Left lung (tissue), 10 donors: ENCODE measurements around the gene HMGCL. TPM values are rescaled to one million over a fixed set of nuclear protein-coding genes. Genes with fewer than 3 reads are reported as not detected.
"Not testable (repeated sequence)": the region's sequence is repeated elsewhere in the genome, so short reads cannot be mapped to it uniquely, and the experiment has no call there.

ENCODE experiments used
- ATAC-seq: fragments of 200-7000 bp; cut with Tn5 transposase; one replicate; pipeline ENCODE4 v1.9.1; 2020; ENCODE audit warnings: moderate library complexity
- DNase-seq, 4 donors: peaks; one replicate each; pipeline ENCODE4 v3.0.0-alpha.2; 2013 to 2020
- H3K27ac ChIP-seq, 2 donors: fragments of 200-600 bp; sonication (generic) in 1 of 2; one replicate each; pipeline versions ENCODE4 v1.5.0 to v1.8.0; 2020 to 2021
- H3K27me3 ChIP-seq, 2 donors: fragments of 200-600 bp; sonication (generic) in 1 of 2; one replicate each; pipeline versions ENCODE4 v1.5.0 to v1.8.0; 2020 to 2021
- H3K36me3 ChIP-seq, 2 donors: fragments of 200-600 bp; sonication (generic) in 1 of 2; one replicate each; pipeline versions ENCODE4 v1.5.0 to v1.8.0; 2020 to 2021
- H3K4me1 ChIP-seq, 2 donors: fragments of 200-600 bp; one replicate each; pipeline ENCODE4 v1.8.0; 2021
- H3K4me3 ChIP-seq, 2 donors: fragments of 200-600 bp; sonication (generic) in 1 of 2; one replicate each; pipeline versions ENCODE4 v1.5.0 to v1.8.0; 2020 to 2021; ENCODE audit warnings: mild to moderate bottlenecking in 1 of 2
- H3K9me3 ChIP-seq, 2 donors: fragments of 200-600 bp; sonication (generic) in 1 of 2; one replicate each; pipeline versions ENCODE4 v1.5.0 to v1.8.0; 2020 to 2021
- CTCF ChIP-seq, 2 donors: fragments of 200-600 bp; sonication (generic) in 1 of 2; IDR thresholded peaks; one replicate each; pipeline versions ENCODE4 v1.5.0 to v1.8.0; 2021; ENCODE audit warnings: antibody characterized with exemption in 2 of 2
- intact Hi-C, 2 donors: fragments of 100-400 bp; cut with DNase I; formaldehyde crosslinking; loops; one replicate each; pipeline versions ENCODE4 v1.11.2 to v1.14.2; 2022
- polyA plus RNA-seq, 6 donors: library from polyadenylated mRNA; unstranded; fragments of 120-200 nt; gene quantifications; one replicate each; pipeline ENCODE4 v1.2.1, GENCODE V29; 2013; ENCODE audit not compliant: insufficient read length in 6 of 6
- total RNA-seq, 2 donors: library from RNA; stranded (reverse); fragmentation: NEBNext Ultra II Directional; extraction: Animal tissue kit (Norgen Biotek cat#: 25700); gene quantifications; one replicate each; pipeline ENCODE4 v1.2.1, GENCODE V29; 2021
- donor health status: DM: no; HTN: yes; CAD: no.
- donor health status: DM: no; HTN: no; CAD: no.

The HMGCL gene
- total and polyA plus RNA-seq, 8 donors: 32.3 to 51.3 (median 34.8) TPM

GRCh38 chr1:23784846-23785245 is 40.4 kb downstream of the HMGCL start:
- Histone ChIP-seq H3K27ac (peak overlapping the region in 1 of 2 donors; percentile 13), H3K4me1 (peaks cover 2 to 14% of the 10 kb centered on the region in 2 donors), H3K4me3 (no peak overlapping the region), H3K9me3 (no peaks in the 10 kb centered on the region), H3K36me3 (peaks cover 0 to 69% of the 10 kb centered on the region in 2 donors), H3K27me3 (no peaks in the 10 kb centered on the region)
- ATAC-seq (no peak), DNase-seq (no peak)
- no peak for TF ChIP-seq CTCF (IDR thresholded peaks at IDR 0.05)
- intact Hi-C loops: no loop called here

GRCh38 chr1:23783141-23783540 is 42.1 kb downstream of the HMGCL start:
- DNase-seq, H3K27me3 ChIP-seq, intact Hi-C loops, H3K27ac ChIP-seq, H3K4me3 ChIP-seq, ATAC-seq, H3K9me3 ChIP-seq: not testable (repeated sequence)
- peaks cover 0 to 63% of the 10 kb centered on the region in 2 donors for H3K36me3 ChIP-seq
- peaks cover 12 to 26% of the 10 kb centered on the region in 2 donors for H3K4me1 ChIP-seq

- no peak for DNase-seq
- H3K27me3 ChIP-seq: no peaks in the 10 kb centered on the region
- H3K36me3 ChIP-seq: peaks cover 0 to 31% of the 10 kb centered on the region in 2 donors
- H3K9me3 ChIP-seq: no peaks in the 10 kb centered on the region
- no peak for TF ChIP-seq CTCF (IDR thresholded peaks at IDR 0.05)
- H3K27ac ChIP-seq: peak overlapping the region in 1 of 2 donors; percentile 46
- no peak for ATAC-seq
- H3K4me3 ChIP-seq: peak overlapping the region in 1 of 2 donors; percentile 69
- intact Hi-C loops: no loop called here
- H3K4me1 ChIP-seq: peaks cover 15 to 38% of the 10 kb centered on the region in 2 donors
Measured at GRCh38 chr1:23779826-23780371, 45.3 kb downstream of the HMGCL start.

- H3K27ac ChIP-seq: peak within 1 kb of the TSS; percentile 83 to 86
- H3K4me3 ChIP-seq: peak within 1 kb of the TSS; percentile 69 to 86
- intact Hi-C loops: no loop called here
- no peak for TF ChIP-seq CTCF (IDR thresholded peaks at IDR 0.05)
- H3K4me1 ChIP-seq: peaks cover 15 to 38% of the 10 kb centered on the region in 2 donors
- H3K36me3 ChIP-seq: peaks cover 0 to 15% of the 10 kb centered on the region in 2 donors
- ATAC-seq (peak; percentile 86), DNase-seq (peak; percentile 84 to 92 (median 88))
- no peaks in the 10 kb centered on the region for H3K27me3 ChIP-seq
- no peaks in the 10 kb centered on the region for H3K9me3 ChIP-seq
Measured at GRCh38 chr1:23777979-23778814, 47.0 kb downstream of the HMGCL start, which contains the start of gene PITHD1. Gene PITHD1 (plus strand): TSS chr1:23778418. CDS start chr1:23778516, 98 bp downstream.

GRCh38 chr1:23776217-23776616 is 49.0 kb downstream of the HMGCL start:
- no peak overlapping the region for H3K27ac ChIP-seq
- TF ChIP-seq CTCF (IDR thresholded peaks at IDR 0.05): no peak
- ATAC-seq (no peak), DNase-seq (no peak)
- H3K4me1 ChIP-seq: peaks cover 15 to 41% of the 10 kb centered on the region in 2 donors
- H3K36me3 ChIP-seq: peaks cover 0 to 7% of the 10 kb centered on the region in 2 donors
- intact Hi-C loops: no loop called here
- no peaks in the 10 kb centered on the region for H3K9me3 ChIP-seq
- no peak overlapping the region for H3K4me3 ChIP-seq
- no peaks in the 10 kb centered on the region for H3K27me3 ChIP-seq
